ENCODE results near the gene ADGRB2. TPM values are rescaled to one million over a fixed set of nuclear protein-coding genes. Genes with fewer than 3 reads are reported as not detected.

ADGRB2 gene
- total RNA-seq, 6 donors from 2014 or later, result 0.34 to 1.9 (median 1.1) TPM

DNA sequence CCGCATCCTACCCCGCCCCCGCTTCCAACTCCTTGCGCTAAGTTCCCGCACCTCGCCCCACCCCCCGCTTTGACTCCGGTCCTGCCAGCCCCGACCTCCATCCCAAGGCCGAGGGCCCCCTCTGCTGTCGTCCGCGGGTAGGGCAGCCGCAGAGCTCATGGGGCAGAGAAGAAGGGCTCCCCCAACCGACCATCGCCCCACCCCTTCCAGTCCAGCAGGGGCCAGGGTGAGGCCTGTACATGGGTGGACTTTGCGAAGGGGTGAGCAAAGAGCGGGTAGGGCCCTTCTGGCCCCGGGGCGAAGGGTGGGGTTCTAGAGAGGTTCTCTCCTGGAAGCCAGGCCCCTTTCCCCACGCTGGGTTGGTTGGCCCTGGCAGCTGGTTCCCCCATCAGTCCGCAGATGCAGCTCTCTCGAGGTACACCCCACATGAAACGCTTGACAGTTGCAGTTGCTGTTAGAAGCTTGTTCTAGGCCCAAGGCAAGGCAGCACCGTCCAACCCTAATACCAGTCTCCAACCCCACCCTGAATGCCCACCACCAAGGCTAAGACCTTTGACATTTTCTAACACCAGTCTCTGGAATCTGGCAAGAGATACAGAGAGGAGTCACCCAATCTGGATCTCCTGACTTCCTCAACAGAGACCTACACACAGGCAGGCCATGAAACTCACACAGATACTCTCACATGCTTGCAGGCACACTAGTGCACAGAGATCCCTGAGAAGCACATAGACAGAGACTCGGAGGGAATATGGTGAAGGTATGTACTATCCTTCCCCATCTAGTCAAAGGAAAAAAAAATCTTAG, 25.3 kb upstream of the ADGRB2 start:
- H3K9me3 ChIP-seq, result no peaks in the 10 kb centered on the region
- peak overlapping the region; percentile 79 to 88 (median 85) for H3K27ac ChIP-seq
- ATAC-seq (ENCODE audit: low FRiP score in 2 of 2) (peak; percentile 93 to 95), DNase-seq (peak; percentile 94 to 100)
- whole genome bisulfite sequencing, 2 donors, result 16 to 35% methylated on average over 8 to 25 of the region's 26 CpGs
- H3K36me3 ChIP-seq, result no peaks in the 10 kb centered on the region
- no peaks in the 10 kb centered on the region for H3K27me3 ChIP-seq
- TF ChIP-seq, protein P1, sequence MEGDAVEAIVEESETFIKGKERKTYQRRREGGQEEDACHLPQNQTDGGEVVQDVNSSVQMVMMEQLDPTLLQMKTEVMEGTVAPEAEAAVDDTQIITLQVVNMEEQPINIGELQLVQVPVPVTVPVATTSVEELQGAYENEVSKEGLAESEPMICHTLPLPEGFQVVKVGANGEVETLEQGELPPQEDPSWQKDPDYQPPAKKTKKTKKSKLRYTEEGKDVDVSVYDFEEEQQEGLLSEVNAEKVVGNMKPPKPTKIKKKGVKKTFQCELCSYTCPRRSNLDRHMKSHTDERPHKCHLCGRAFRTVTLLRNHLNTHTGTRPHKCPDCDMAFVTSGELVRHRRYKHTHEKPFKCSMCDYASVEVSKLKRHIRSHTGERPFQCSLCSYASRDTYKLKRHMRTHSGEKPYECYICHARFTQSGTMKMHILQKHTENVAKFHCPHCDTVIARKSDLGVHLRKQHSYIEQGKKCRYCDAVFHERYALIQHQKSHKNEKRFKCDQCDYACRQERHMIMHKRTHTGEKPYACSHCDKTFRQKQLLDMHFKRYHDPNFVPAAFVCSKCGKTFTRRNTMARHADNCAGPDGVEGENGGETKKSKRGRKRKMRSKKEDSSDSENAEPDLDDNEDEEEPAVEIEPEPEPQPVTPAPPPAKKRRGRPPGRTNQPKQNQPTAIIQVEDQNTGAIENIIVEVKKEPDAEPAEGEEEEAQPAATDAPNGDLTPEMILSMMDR (IDR thresholded peaks at IDR 0.05), result peak; percentile 92 to 98 (median 96)
- TF ChIP-seq POLR2A (IDR thresholded peaks at IDR 0.05) (no peak), EP300 (IDR thresholded peaks at IDR 0.05) (no peak)
- H3K4me3 ChIP-seq, result peak overlapping the region; percentile 55 to 69 (median 62)
- H3K4me1 ChIP-seq, result peaks cover 5 to 10% (median 7%) of the 10 kb centered on the region in 4 donors

DNA sequence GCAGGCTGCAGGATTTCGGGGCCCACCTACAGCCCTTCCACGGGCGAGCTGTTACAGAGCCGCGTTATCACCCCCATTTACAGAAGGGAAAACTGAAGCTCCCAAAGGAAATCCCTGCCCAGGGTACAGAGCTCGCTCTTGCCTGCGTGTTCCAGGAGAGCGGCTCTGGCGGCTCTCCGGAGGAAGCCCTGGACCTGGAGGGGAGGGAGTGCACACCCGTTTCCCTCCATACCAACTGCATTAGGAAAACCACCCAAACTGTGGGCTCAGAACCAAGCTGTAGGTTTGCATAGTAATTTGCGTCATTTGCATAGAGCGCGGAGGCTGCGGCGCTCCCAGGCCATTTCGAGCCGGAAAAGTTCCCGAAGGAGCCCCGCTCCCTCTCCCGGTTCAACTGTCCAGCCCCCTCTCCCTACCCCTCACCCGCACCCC, 24.7 kb upstream of the ADGRB2 start:
- no peaks in the 10 kb centered on the region for H3K27me3 ChIP-seq
- no peaks in the 10 kb centered on the region for H3K9me3 ChIP-seq
- DNase-seq (peak in 1 of 2 donors; percentile 32), ATAC-seq (ENCODE audit: low FRiP score in 2 of 2) (peak; percentile 56 to 59)
- peaks cover 5 to 10% (median 7%) of the 10 kb centered on the region in 4 donors for H3K4me1 ChIP-seq
- WGBS, 2 donors, result 1% methylated on average over 14 to 17 of the region's 22 CpGs
- H3K27ac ChIP-seq, result peak overlapping the region; percentile 79 to 88 (median 85)
- peak overlapping the region; percentile 55 to 69 (median 62) for H3K4me3 ChIP-seq
- H3K36me3 ChIP-seq, result no peaks in the 10 kb centered on the region
- no peak for TF ChIP-seq EP300 (IDR thresholded peaks at IDR 0.05)
- TF ChIP-seq POLR2A (IDR thresholded peaks at IDR 0.05), result no peak
- TF ChIP-seq POLR2AphosphoS5 (IDR thresholded peaks at IDR 0.05), result no peak
- TF ChIP-seq, protein P1 (IDR thresholded peaks at IDR 0.05), result no peak

DNA sequence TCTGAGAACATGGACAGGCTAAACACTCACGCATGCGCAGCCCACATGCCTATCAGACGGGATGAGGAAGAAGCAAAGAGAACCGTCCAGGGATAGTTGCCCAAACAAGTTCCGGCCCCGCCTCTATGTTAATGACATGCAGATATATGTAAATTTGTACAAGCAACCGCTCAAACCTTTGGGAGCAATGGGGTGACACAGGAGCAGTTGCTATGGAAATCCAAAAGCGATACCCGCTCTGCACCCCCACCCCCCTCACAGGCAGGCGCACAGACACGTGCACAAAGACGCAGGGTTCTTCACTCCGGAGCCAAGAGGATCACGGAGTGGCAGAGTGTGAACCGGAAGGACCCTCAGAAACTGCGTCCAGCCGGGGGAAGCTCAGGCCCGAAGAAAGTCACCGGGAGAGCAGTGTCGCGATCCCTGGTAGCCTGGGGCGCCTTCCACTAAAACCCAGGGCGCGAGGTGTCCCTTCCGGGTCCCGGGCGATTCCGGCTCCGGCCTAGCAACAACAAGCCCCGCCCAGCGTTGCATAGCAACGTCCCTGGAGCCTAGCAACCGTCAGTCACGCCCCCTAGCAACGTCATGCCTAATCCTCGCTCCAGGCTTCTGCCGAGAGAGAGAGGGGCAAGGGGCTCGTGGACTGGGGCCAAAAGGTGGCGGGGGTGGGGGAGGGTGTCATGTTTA, 24.1 kb upstream of the ADGRB2 start:
- 4 to 7% methylated on average over 8 to 39 of the region's 39 CpGs for WGBS, 2 donors
- Histone ChIP-seq H3K4me3 (peak overlapping the region; percentile 55 to 69 (median 62)), H3K27me3 (no peaks in the 10 kb centered on the region), H3K36me3 (no peaks in the 10 kb centered on the region), H3K9me3 (no peaks in the 10 kb centered on the region), H3K4me1 (peaks cover 5 to 10% (median 7%) of the 10 kb centered on the region in 4 donors), H3K27ac (peak overlapping the region; percentile 79 to 88 (median 85))
- peak in 1 of 4 donors; percentile 68 for TF ChIP-seq POLR2A (IDR thresholded peaks at IDR 0.05)
- TF ChIP-seq POLR2AphosphoS5 (IDR thresholded peaks at IDR 0.05), result peak in 1 of 2 donors; percentile 74
- TF ChIP-seq EP300 (IDR thresholded peaks at IDR 0.05), result no peak
- TF ChIP-seq, protein P1 (IDR thresholded peaks at IDR 0.05), result peak in 1 of 6 experiments; percentile 6
- peak; percentile 92 to 94 for ATAC-seq (ENCODE audit: low FRiP score in 2 of 2)
- DNase-seq, result peak; percentile 94

GRCh38 chr1:31787786-31788137, 23.6 kb upstream of the ADGRB2 start:
- DNase-seq (no peak), ATAC-seq (ENCODE audit: low FRiP score in 2 of 2) (no peak)
- no peaks in the 10 kb centered on the region for H3K27me3 ChIP-seq
- WGBS, 2 donors, result 45 to 50% methylated on average over 1 of the region's 1 CpG
- no peaks in the 10 kb centered on the region for H3K9me3 ChIP-seq
- peaks cover 5 to 10% (median 8%) of the 10 kb centered on the region in 4 donors for H3K4me1 ChIP-seq
- peak overlapping the region in 2 of 4 donors; percentile 83 to 87 for H3K27ac ChIP-seq
- TF ChIP-seq, protein P1 (IDR thresholded peaks at IDR 0.05), result no peak
- TF ChIP-seq POLR2AphosphoS5 (IDR thresholded peaks at IDR 0.05) (no peak), POLR2A (IDR thresholded peaks at IDR 0.05) (no peak), EP300 (IDR thresholded peaks at IDR 0.05) (no peak)
- no peaks in the 10 kb centered on the region for H3K36me3 ChIP-seq
- H3K4me3 ChIP-seq, result peak overlapping the region in 2 of 4 donors; percentile 55 to 69

Data from upper lobe of left lung (tissue), 6 donors.